H1 (cell line): ENCODE measurements around the gene CRTC3. TPM values are rescaled to one million over a fixed set of nuclear protein-coding genes. Genes with fewer than 3 reads are reported as not detected.

ENCODE experiments used
- CBX8 ChIP-seq: fragments of 300-800, 300-1000 bp; sonication (generic); IDR thresholded peaks from 2 replicates; pipeline ENCODE4 v1.7.1; 2016; ENCODE audit warnings: low read depth, low read length, borderline replicate concordance
- polyA plus RNA-seq, 7 experiments: library from polyadenylated mRNA; depleted of rRNA in 3 of 7; stranded (reverse) in 5 of 7; unstranded in 2 of 7; fragments of >200 nt in 5 of 7; fragments of 200-250 nt in 2 of 7; gene quantifications; 1 replicate in 5 of 7; 2 replicates in 1 of 7; 4 replicates in 1 of 7; pipeline versions ENCODE4 v1.2.1 to v1.2.3, GENCODE V29; 2011 to 2013; ENCODE audit warnings: missing spikeins in 2 of 7, mixed read lengths in 2 of 7
- total RNA-seq: library from RNA; stranded (reverse); fragmentation: NEBNext Ultra II Directional; extraction: Animal tissue kit (Norgen Biotek cat#: 25700); gene quantifications from 2 replicates; pipeline ENCODE4 v1.2.1, GENCODE V29; 2021
- TF ChIP-seq, protein P1 (sequence below): IDR thresholded peaks from 2 replicates; pipeline ENCODE4 v1.6.1; 2012; ENCODE audit warnings: low read length, inconsistent platforms

The CRTC3 gene
- total and polyA plus RNA-seq, 2 of the 8 experiments (the other 6 are each of a cell fraction or from before 2014, with no cell fraction given) = 5.0 to 5.3 TPM

DNA sequence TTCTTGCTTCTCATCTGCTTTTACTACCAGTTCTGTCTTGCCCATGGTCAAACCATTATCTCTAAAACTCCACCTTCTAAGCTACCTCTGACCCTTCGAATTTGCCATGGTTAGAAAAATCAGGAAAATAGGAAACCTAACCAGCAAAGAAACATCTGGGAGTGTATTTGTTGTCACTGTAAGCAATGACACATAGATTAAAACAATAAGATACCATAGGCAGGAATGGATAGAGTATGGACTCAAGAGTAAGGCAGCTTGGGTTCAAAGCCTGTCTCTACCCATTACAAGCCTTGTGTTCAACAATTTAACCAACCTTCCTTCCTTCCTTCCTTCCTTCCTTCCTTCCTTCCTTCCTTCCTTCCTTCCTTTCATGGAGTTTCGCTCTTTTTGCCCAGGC is 34.9 kb downstream of the CRTC3 start (continued):
- TF ChIP-seq CBX8 = no peak
- TF ChIP-seq, protein P1, sequence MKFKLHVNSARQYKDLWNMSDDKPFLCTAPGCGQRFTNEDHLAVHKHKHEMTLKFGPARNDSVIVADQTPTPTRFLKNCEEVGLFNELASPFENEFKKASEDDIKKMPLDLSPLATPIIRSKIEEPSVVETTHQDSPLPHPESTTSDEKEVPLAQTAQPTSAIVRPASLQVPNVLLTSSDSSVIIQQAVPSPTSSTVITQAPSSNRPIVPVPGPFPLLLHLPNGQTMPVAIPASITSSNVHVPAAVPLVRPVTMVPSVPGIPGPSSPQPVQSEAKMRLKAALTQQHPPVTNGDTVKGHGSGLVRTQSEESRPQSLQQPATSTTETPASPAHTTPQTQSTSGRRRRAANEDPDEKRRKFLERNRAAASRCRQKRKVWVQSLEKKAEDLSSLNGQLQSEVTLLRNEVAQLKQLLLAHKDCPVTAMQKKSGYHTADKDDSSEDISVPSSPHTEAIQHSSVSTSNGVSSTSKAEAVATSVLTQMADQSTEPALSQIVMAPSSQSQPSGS = no peak
